WTC11 (cell line): Measurements from ENCODE around the gene UNC119B. TPM values are rescaled to one million over a fixed set of nuclear protein-coding genes. Genes with fewer than 3 reads are reported as not detected.

Experiments
- ATAC-seq: fragments of 200-7000 bp; cut with Tn5 transposase; 2 replicates; pipeline ENCODE4 v1.10.0; 2021; ENCODE audit warnings: mild to moderate bottlenecking, moderate library complexity
- CTCF ChIA-PET: fragments of 300-600 bp; sonication (Branson Sonifier 250); formaldehyde crosslinking; loops from one replicate; lab custom pipeline; 2021; ENCODE audit warnings: antibody characterized with exemption; lab: Charles Lee
- POLR2A ChIA-PET: fragments of 350-600 bp; sonication (Branson Sonifier 250); formaldehyde crosslinking; loops from one replicate; lab custom pipeline; 2021; ENCODE audit warnings: antibody characterized with exemption; lab: Charles Lee
- DNase-seq: peaks from one replicate; pipeline ENCODE4 v3.0.0; 2021; ENCODE audit warnings: low spot score
- H3K27ac Mint-ChIP-seq: 2 replicates; pipeline ENCODE4 v1.8.0; 2021; ENCODE audit warnings: mixed read lengths
- H3K27me3 Mint-ChIP-seq: 2 replicates; pipeline ENCODE4 v1.8.0; 2021; ENCODE audit warnings: low read depth, mild to moderate bottlenecking, moderate library complexity, mixed read lengths
- H3K36me3 Mint-ChIP-seq: 2 replicates; pipeline ENCODE4 v1.8.0; 2021; ENCODE audit warnings: mixed read lengths
- H3K4me1 Mint-ChIP-seq: 2 replicates; pipeline ENCODE4 v1.8.0; 2022; ENCODE audit warnings: mixed read lengths
- H3K4me3 Mint-ChIP-seq: 2 replicates; pipeline ENCODE4 v1.8.0; 2021; ENCODE audit warnings: mild to moderate bottlenecking, moderate library complexity, mixed read lengths
- H3K9me3 Mint-ChIP-seq: 2 replicates; pipeline ENCODE4 v1.8.0; 2021; ENCODE audit warnings: mixed read lengths
- CBFB ChIP-seq: sonication (generic); formaldehyde crosslinking; IDR thresholded peaks from 2 replicates; pipeline ENCODE4 v1.8.1; 2022; ENCODE audit warnings: mild to moderate bottlenecking, low read depth, missing genetic modification reagents
- EMX1 ChIP-seq: fragments of 250-450 bp; sonication (Bioruptor Pico); IDR thresholded peaks from 2 replicates; pipeline ENCODE4 v1.8.0; 2021; ENCODE audit warnings: mild to moderate bottlenecking
- FOXK1 ChIP-seq: sonication (generic); formaldehyde crosslinking; IDR thresholded peaks from 2 replicates; pipeline ENCODE4 v1.8.0; 2022; ENCODE audit warnings: mild to moderate bottlenecking, moderate library complexity, missing genetic modification reagents
- HMGA2 ChIP-seq: fragments of 250-450 bp; sonication (Bioruptor Pico); IDR thresholded peaks from 2 replicates; pipeline ENCODE4 v1.4.0; 2021; ENCODE audit warnings: mild to moderate bottlenecking, moderate library complexity
- IRF2 ChIP-seq: sonication (generic); formaldehyde crosslinking; IDR thresholded peaks from 2 replicates; pipeline ENCODE4 v1.8.0; 2022; ENCODE audit warnings: low read depth, missing genetic modification reagents, borderline replicate concordance
- MYBL2 ChIP-seq: sonication (generic); formaldehyde crosslinking; IDR thresholded peaks from 2 replicates; pipeline ENCODE4 v1.8.1; 2023; ENCODE audit warnings: mild to moderate bottlenecking, moderate library complexity, missing genetic modification reagents
- NR2C2 ChIP-seq: sonication (generic); formaldehyde crosslinking; IDR thresholded peaks from 2 replicates; pipeline ENCODE4 v1.8.0; 2022; ENCODE audit warnings: mild to moderate bottlenecking, missing genetic modification reagents
- RORB ChIP-seq: fragments of 250-450 bp; sonication (Bioruptor Pico); IDR thresholded peaks from 2 replicates; pipeline ENCODE4 v1.9.0; 2021; ENCODE audit warnings: mild to moderate bottlenecking
- ZNF317 ChIP-seq: sonication (generic); formaldehyde crosslinking; IDR thresholded peaks from 2 replicates; pipeline ENCODE4 v1.8.1; 2023; ENCODE audit warnings: low read depth, mild to moderate bottlenecking, moderate library complexity, missing genetic modification reagents, borderline replicate concordance
- ZNF671 ChIP-seq: fragments of 250-450 bp; sonication (Bioruptor Pico); IDR thresholded peaks from 2 replicates; pipeline ENCODE4 v1.8.0; 2021; ENCODE audit warnings: mild to moderate bottlenecking
- total RNA-seq: library from RNA; stranded (reverse); gene quantifications from 3 replicates; pipeline ENCODE4 v1.2.3, GENCODE V29; 2021
- TF ChIP-seq, protein P1 (sequence below): fragments of 200-600 bp; IDR thresholded peaks from 2 replicates; pipeline ENCODE4 v1.8.0; 2022; ENCODE audit warnings: antibody characterized with exemption
- TF ChIP-seq, protein P2 (sequence below): sonication (generic); formaldehyde crosslinking; IDR thresholded peaks from 2 replicates; pipeline ENCODE4 v1.8.0; 2022; ENCODE audit warnings: mild to moderate bottlenecking, missing genetic modification reagents
- TF ChIP-seq, protein P3 (sequence below): sonication (generic); formaldehyde crosslinking; IDR thresholded peaks from 2 replicates; pipeline ENCODE4 v1.8.1; 2023; ENCODE audit warnings: mild to moderate bottlenecking, missing genetic modification reagents
- TF ChIP-seq, protein P4 (sequence below): sonication (generic); formaldehyde crosslinking; IDR thresholded peaks from 2 replicates; pipeline ENCODE4 v1.8.0; 2023; ENCODE audit warnings: mild to moderate bottlenecking, missing genetic modification reagents
- TF ChIP-seq, protein P5 (sequence below): sonication (generic); formaldehyde crosslinking; IDR thresholded peaks from 2 replicates; pipeline ENCODE4 v1.8.1; 2022; ENCODE audit warnings: mild to moderate bottlenecking, missing genetic modification reagents, moderate library complexity, borderline replicate concordance
- TF ChIP-seq, protein P6 (sequence below): sonication (generic); formaldehyde crosslinking; IDR thresholded peaks from 2 replicates; pipeline ENCODE4 v1.8.0; 2022; ENCODE audit warnings: mild to moderate bottlenecking, missing genetic modification reagents
- TF ChIP-seq, protein P7 (sequence below): sonication (generic); formaldehyde crosslinking; IDR thresholded peaks from 2 replicates; pipeline ENCODE4 v1.8.1; 2022; ENCODE audit warnings: low read depth, missing genetic modification reagents, borderline replicate concordance

Gene UNC119B
- total RNA-seq, 1 experiment from 2014 or later: 53.3 TPM

DNA sequence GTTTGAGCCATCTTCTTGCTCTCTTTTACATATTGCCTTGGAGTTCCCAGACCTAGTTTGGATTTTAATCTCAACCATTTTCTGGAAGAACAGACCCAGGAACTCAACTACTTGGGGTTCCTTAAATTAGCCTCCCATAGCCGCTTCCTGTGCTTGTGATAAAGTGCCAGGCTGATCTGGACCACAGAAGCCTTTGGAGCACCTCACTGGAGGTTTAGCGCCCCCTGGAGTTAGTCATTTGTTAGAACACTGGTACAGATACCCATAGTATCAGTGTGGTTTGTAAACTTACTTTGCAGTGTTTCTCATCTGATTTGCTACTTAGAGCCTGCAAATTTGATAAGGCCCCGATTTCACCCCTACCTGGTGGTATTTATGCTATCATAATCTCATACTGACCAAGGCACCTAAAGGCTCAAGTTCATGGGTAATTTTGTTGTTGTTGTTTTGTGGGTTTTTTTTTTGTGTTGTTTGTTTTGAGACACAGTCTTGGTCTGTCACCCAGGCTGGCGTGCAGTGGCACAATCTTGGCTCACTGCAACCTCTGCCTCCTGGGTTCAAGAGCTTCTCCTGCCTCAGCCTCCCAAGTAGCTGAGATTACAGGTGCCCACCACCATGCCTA lies 3.7 kb downstream of the UNC119B start:
- DNase-seq (peak; percentile 65), ATAC-seq (peak; percentile 49)
- no peak overlapping the region for H3K4me3 Mint-ChIP-seq
- no peaks in the 10 kb centered on the region for H3K9me3 Mint-ChIP-seq
- H3K27me3 Mint-ChIP-seq: no peaks in the 10 kb centered on the region
- H3K4me1 Mint-ChIP-seq: peaks cover 26% of the 10 kb centered on the region
- POLR2A ChIA-PET: no interaction called here
- peak overlapping the region; percentile 86 for H3K27ac Mint-ChIP-seq
- CTCF ChIA-PET: no interaction called here
- TF ChIP-seq, protein P1, sequence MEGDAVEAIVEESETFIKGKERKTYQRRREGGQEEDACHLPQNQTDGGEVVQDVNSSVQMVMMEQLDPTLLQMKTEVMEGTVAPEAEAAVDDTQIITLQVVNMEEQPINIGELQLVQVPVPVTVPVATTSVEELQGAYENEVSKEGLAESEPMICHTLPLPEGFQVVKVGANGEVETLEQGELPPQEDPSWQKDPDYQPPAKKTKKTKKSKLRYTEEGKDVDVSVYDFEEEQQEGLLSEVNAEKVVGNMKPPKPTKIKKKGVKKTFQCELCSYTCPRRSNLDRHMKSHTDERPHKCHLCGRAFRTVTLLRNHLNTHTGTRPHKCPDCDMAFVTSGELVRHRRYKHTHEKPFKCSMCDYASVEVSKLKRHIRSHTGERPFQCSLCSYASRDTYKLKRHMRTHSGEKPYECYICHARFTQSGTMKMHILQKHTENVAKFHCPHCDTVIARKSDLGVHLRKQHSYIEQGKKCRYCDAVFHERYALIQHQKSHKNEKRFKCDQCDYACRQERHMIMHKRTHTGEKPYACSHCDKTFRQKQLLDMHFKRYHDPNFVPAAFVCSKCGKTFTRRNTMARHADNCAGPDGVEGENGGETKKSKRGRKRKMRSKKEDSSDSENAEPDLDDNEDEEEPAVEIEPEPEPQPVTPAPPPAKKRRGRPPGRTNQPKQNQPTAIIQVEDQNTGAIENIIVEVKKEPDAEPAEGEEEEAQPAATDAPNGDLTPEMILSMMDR: peak; percentile 90
- TF ChIP-seq, protein P2, sequence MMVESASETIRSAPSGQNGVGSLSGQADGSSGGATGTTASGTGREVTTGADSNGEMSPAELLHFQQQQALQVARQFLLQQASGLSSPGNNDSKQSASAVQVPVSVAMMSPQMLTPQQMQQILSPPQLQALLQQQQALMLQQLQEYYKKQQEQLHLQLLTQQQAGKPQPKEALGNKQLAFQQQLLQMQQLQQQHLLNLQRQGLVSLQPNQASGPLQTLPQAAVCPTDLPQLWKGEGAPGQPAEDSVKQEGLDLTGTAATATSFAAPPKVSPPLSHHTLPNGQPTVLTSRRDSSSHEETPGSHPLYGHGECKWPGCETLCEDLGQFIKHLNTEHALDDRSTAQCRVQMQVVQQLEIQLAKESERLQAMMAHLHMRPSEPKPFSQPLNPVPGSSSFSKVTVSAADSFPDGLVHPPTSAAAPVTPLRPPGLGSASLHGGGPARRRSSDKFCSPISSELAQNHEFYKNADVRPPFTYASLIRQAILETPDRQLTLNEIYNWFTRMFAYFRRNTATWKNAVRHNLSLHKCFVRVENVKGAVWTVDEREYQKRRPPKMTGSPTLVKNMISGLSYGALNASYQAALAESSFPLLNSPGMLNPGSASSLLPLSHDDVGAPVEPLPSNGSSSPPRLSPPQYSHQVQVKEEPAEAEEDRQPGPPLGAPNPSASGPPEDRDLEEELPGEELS (CRISPR knock-in tag): no peak
- TF ChIP-seq IRF2 (CRISPR knock-in tag) (no peak), CBFB (CRISPR knock-in tag) (no peak), RORB (CRISPR knock-in tag) (no peak), ZNF671 (CRISPR knock-in tag) (no peak)
- TF ChIP-seq, protein P3, sequence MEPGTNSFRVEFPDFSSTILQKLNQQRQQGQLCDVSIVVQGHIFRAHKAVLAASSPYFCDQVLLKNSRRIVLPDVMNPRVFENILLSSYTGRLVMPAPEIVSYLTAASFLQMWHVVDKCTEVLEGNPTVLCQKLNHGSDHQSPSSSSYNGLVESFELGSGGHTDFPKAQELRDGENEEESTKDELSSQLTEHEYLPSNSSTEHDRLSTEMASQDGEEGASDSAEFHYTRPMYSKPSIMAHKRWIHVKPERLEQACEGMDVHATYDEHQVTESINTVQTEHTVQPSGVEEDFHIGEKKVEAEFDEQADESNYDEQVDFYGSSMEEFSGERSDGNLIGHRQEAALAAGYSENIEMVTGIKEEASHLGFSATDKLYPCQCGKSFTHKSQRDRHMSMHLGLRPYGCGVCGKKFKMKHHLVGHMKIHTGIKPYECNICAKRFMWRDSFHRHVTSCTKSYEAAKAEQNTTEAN (CRISPR knock-in tag): no peak
- peaks cover 51% of the 10 kb centered on the region for H3K36me3 Mint-ChIP-seq

DNA sequence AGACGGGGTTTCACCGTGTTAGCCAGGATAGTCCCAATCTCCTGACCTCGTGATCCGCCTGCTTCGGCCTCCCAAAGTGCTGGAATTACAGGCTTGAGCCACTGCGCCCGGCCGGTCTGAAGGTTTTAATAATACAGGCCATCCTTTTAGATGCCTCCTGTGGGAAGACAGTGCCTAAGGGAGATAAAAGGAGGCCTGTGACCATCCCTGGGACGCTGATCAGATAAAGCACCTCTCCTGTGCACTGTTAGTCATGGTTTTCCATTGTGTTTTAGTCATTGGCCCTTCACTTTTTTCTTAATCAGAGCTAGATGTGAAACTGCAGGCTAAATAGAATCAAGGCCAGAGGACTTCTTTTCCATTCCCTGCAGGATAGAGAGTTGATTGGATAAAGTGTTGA lies 7.8 kb downstream of the UNC119B start:
- peaks cover 85% of the 10 kb centered on the region for H3K36me3 Mint-ChIP-seq
- DNase-seq: no peak
- H3K9me3 Mint-ChIP-seq: no peaks in the 10 kb centered on the region
- POLR2A ChIA-PET: no interaction called here
- no peaks in the 10 kb centered on the region; the same call in 1 of the 2 replicates for H3K4me1 Mint-ChIP-seq
- H3K27ac Mint-ChIP-seq: no peak overlapping the region
- CTCF ChIA-PET: no interaction called here
- H3K27me3 Mint-ChIP-seq: no peaks in the 10 kb centered on the region
- ATAC-seq: no peak
- H3K4me3 Mint-ChIP-seq: no peak overlapping the region
- TF ChIP-seq NR2C2 (CRISPR knock-in tag) (no peak), ZNF317 (CRISPR knock-in tag) (no peak), MYBL2 (CRISPR knock-in tag) (no peak), FOXK1 (no peak), HMGA2 (no peak), EMX1 (CRISPR knock-in tag) (no peak)
- TF ChIP-seq, protein P4, sequence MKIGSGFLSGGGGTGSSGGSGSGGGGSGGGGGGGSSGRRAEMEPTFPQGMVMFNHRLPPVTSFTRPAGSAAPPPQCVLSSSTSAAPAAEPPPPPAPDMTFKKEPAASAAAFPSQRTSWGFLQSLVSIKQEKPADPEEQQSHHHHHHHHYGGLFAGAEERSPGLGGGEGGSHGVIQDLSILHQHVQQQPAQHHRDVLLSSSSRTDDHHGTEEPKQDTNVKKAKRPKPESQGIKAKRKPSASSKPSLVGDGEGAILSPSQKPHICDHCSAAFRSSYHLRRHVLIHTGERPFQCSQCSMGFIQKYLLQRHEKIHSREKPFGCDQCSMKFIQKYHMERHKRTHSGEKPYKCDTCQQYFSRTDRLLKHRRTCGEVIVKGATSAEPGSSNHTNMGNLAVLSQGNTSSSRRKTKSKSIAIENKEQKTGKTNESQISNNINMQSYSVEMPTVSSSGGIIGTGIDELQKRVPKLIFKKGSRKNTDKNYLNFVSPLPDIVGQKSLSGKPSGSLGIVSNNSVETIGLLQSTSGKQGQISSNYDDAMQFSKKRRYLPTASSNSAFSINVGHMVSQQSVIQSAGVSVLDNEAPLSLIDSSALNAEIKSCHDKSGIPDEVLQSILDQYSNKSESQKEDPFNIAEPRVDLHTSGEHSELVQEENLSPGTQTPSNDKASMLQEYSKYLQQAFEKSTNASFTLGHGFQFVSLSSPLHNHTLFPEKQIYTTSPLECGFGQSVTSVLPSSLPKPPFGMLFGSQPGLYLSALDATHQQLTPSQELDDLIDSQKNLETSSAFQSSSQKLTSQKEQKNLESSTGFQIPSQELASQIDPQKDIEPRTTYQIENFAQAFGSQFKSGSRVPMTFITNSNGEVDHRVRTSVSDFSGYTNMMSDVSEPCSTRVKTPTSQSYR (CRISPR knock-in tag): no peak
- TF ChIP-seq, protein P5, sequence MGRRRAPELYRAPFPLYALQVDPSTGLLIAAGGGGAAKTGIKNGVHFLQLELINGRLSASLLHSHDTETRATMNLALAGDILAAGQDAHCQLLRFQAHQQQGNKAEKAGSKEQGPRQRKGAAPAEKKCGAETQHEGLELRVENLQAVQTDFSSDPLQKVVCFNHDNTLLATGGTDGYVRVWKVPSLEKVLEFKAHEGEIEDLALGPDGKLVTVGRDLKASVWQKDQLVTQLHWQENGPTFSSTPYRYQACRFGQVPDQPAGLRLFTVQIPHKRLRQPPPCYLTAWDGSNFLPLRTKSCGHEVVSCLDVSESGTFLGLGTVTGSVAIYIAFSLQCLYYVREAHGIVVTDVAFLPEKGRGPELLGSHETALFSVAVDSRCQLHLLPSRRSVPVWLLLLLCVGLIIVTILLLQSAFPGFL (CRISPR knock-in tag): no peak
- TF ChIP-seq, protein P6, sequence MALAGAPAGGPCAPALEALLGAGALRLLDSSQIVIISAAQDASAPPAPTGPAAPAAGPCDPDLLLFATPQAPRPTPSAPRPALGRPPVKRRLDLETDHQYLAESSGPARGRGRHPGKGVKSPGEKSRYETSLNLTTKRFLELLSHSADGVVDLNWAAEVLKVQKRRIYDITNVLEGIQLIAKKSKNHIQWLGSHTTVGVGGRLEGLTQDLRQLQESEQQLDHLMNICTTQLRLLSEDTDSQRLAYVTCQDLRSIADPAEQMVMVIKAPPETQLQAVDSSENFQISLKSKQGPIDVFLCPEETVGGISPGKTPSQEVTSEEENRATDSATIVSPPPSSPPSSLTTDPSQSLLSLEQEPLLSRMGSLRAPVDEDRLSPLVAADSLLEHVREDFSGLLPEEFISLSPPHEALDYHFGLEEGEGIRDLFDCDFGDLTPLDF: no peak
- TF ChIP-seq, protein P7, sequence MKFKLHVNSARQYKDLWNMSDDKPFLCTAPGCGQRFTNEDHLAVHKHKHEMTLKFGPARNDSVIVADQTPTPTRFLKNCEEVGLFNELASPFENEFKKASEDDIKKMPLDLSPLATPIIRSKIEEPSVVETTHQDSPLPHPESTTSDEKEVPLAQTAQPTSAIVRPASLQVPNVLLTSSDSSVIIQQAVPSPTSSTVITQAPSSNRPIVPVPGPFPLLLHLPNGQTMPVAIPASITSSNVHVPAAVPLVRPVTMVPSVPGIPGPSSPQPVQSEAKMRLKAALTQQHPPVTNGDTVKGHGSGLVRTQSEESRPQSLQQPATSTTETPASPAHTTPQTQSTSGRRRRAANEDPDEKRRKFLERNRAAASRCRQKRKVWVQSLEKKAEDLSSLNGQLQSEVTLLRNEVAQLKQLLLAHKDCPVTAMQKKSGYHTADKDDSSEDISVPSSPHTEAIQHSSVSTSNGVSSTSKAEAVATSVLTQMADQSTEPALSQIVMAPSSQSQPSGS (CRISPR knock-in tag): no peak
- TF ChIP-seq, protein P2 (CRISPR knock-in tag): no peak
